Progenitor cell of endocrine pancreas (in vitro differentiated cells): ENCODE data around the gene SYS1. TPM values are rescaled to one million over a fixed set of nuclear protein-coding genes. Genes with fewer than 3 reads are reported as not detected.

Experiments
- DNase-seq: peaks from one replicate; pipeline ENCODE4 v3.0.0; 2021; ENCODE audit warnings: low spot score; ENCODE audit not compliant: unreplicated experiment
- H3K27ac Mint-ChIP-seq: 2 replicates; pipeline ENCODE4 v1.8.0; 2021; ENCODE audit warnings: mild to moderate bottlenecking, moderate library complexity, mixed read lengths
- H3K27me3 Mint-ChIP-seq: 2 replicates; pipeline ENCODE4 v1.8.0; 2021; ENCODE audit warnings: mixed read lengths
- H3K36me3 Mint-ChIP-seq: 2 replicates; pipeline ENCODE4 v1.8.0; 2022; ENCODE audit warnings: mixed read lengths; ENCODE audit not compliant: insufficient read depth
- H3K4me1 Mint-ChIP-seq: 2 replicates; pipeline ENCODE4 v1.8.0; 2021; ENCODE audit warnings: low read depth, mixed read lengths
- H3K4me3 Mint-ChIP-seq: 2 replicates; pipeline ENCODE4 v1.8.0; 2021; ENCODE audit warnings: low read depth, mild to moderate bottlenecking, moderate library complexity, mixed read lengths
- H3K9me3 Mint-ChIP-seq: 2 replicates; pipeline ENCODE4 v1.8.0; 2021; ENCODE audit warnings: low read depth, mixed read lengths
- CTCF ChIP-seq: fragments of 200-600 bp; sonication (generic); IDR thresholded peaks from one replicate; pipeline ENCODE4 v1.5.0; 2021; ENCODE audit warnings: antibody characterized with exemption, mild to moderate bottlenecking; ENCODE audit not compliant: unreplicated experiment
- total RNA-seq: library from RNA; stranded (reverse); gene quantifications from 2 replicates; pipeline ENCODE4 v1.2.1, GENCODE V29; 2021

SYS1 gene
- total RNA-seq, 1 donor from 2014 or later: 31.9 TPM

- Mint-ChIP-seq H3K27ac (no peak within 1 kb of the TSS), H3K36me3 (peaks cover 2% of the 10 kb centered on the region), H3K9me3 (no peaks in the 10 kb centered on the region), H3K27me3 (no peaks in the 10 kb centered on the region), H3K4me1 (peaks cover 7% of the 10 kb centered on the region), H3K4me3 (no peak within 1 kb of the TSS)
- no peak for TF ChIP-seq CTCF
- DNase-seq: no peak
Observed at GRCh38 chr20:45378191-45378590, 15.2 kb downstream of the SYS1 start, which contains the start of gene TP53TG5. TP53TG5 (minus strand) TSS chr20:45378325; CDS start chr20:45378236, 89 bp downstream.

GRCh38 chr20:45387274-45387673 is 24.3 kb downstream of the SYS1 start:
- no peak for TF ChIP-seq CTCF
- Mint-ChIP-seq H3K9me3 (peaks cover 8% of the 10 kb centered on the region), H3K27me3 (no peaks in the 10 kb centered on the region), H3K27ac (no peak overlapping the region), H3K4me3 (no peak overlapping the region), H3K4me1 (no peaks in the 10 kb centered on the region), H3K36me3 (peaks cover 5% of the 10 kb centered on the region)
- DNase-seq: no peak

GRCh38 chr20:45390931-45391330 is 28.0 kb downstream of the SYS1 start:
- Mint-ChIP-seq H3K9me3 (peaks cover 8% of the 10 kb centered on the region), H3K27me3 (no peaks in the 10 kb centered on the region), H3K27ac (no peak overlapping the region), H3K36me3 (peaks cover 5% of the 10 kb centered on the region), H3K4me1 (no peaks in the 10 kb centered on the region), H3K4me3 (no peak overlapping the region)
- DNase-seq: no peak
- no peak for TF ChIP-seq CTCF

- Mint-ChIP-seq H3K36me3 (peaks cover 5% of the 10 kb centered on the region), H3K4me1 (no peaks in the 10 kb centered on the region), H3K27ac (peak overlapping the region; percentile 40), H3K27me3 (no peaks in the 10 kb centered on the region), H3K4me3 (no peak overlapping the region), H3K9me3 (peaks cover 8% of the 10 kb centered on the region)
- no peak for TF ChIP-seq CTCF
- DNase-seq: no peak
Observed at GRCh38 chr20:45391559-45391958, 28.6 kb downstream of the SYS1 start.

GRCh38 chr20:45392733-45393132 is 29.8 kb downstream of the SYS1 start:
- TF ChIP-seq CTCF: no peak
- H3K4me1 Mint-ChIP-seq: no peaks in the 10 kb centered on the region
- no peak overlapping the region for H3K27ac Mint-ChIP-seq
- peaks cover 1% of the 10 kb centered on the region for H3K36me3 Mint-ChIP-seq
- no peaks in the 10 kb centered on the region for H3K27me3 Mint-ChIP-seq
- no peaks in the 10 kb centered on the region for H3K9me3 Mint-ChIP-seq
- H3K4me3 Mint-ChIP-seq: no peak overlapping the region
- no peak for DNase-seq
